HG02840 (cell line): ENCODE measurements around the gene ZNF169.
"Not testable (repeated sequence)": the region's sequence is repeated elsewhere in the genome, so short reads cannot be mapped to it uniquely, and the experiment has no call there.

ENCODE experiments used
- ATAC-seq: cut with Tn5 transposase; IDR thresholded peaks from one replicate; pipeline ENCODE4 v1.9.1; 2021; ENCODE audit warnings: mild to moderate bottlenecking, moderate library complexity, moderate number of reproducible peaks; ENCODE audit not compliant: unreplicated experiment, low FRiP score

Gene ZNF169

GRCh38 chr9:94259077-94259862 is at the start of gene ZNF169:
Gene ZNF169, plus strand, starts transcription at chr9:94259298. Its CDS starts 19,515 bp downstream, at chr9:94278813.
- ATAC-seq = peak; percentile 98

DNA sequence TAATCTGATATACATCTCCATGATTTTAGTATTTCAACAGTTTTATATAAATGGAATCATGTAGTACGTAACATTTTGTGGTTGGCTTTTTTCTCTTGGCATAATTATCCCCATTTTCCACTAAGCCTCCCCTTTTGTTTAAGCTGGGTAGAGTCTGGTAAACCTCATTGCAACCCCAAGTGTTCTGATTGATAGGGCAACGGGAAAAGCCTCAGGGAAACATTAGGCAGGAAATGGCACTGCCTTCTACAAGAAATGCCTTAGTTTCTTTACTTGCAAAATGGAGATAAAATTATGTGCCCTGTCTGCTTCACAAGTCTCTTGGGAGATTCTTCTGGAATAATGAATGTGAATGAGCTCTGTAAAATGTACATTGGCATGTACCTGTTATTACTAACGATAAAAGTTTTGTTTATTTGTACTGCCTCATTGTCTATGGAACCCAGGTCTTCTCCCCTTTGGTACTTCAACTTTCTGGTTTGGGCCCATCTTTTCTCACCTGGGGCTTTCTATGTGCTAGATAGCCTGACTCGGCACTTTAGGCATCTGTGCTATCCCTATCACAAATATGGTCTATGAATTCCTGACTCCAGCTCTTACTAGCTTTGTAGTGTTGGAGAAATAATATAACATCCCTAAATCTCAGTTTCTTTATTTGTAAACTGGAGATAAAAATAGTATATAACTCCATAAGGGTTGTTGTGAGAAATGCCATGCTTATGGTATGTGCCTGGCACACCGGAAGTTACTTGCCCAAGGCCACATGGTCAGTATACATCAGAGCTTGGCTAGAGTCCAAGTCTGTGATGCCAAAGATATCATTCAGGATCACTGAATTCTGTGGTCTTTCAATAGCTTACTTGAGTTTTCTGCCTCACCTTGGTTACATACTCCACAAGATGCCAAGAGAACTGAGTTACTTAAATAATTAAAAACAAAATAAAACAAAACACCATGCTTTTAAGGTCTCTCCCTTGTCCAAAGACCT is 48.2 kb upstream of the ZNF169 start:
- ATAC-seq = no peak

DNA sequence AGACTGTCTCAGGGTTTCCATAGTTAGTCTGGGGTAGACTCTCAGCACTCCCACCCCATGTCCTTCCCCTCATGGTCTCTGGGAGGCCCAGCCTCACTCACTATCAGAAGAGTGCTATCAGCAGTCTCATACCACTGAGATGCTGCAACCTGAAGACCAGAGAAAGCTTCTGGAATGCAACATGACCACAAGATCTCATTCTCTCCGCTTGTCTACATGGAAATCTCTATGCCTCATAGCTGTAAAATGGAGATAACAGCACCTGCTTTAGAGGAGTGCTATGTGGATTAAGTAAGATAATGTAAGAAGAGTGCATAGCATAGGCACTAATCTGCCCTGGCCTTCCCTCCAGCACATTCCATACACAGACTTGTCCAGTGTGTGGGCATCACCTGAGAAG is 47.0 kb upstream of the ZNF169 start:
- no peak for ATAC-seq

- ATAC-seq = no peak
Observed at GRCh38 chr9:94212531-94212930, 46.6 kb upstream of the ZNF169 start.

DNA sequence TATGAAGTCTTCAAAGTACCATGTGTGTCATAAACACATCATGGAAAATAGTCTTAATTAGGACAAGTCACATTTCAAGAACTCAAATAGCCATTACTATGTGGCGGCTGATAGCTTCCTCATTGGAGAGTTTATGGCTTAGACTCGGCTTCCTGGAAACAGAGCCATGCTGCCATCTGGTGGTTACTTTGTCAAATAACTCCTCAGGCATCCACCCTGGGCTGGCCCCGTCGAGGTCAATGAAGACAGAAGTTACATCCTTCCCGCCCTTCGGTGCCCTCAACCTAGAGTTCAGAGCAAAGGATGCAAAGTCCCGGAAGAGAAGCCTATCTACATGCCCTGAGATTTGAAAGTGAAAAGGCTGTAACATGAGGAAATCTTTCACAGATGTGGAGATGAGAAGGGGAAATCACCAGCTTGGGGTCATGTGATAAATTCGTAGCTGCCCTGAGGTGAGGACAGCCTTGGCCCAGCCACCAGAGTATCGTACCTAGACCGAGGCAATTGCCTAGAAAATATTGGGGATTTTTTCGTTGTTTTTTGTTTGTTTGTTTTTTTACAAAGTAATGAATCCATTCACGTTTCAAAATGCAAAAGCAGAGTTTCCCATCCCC is 45.5 kb upstream of the ZNF169 start:
- ATAC-seq = peak; percentile 70

DNA sequence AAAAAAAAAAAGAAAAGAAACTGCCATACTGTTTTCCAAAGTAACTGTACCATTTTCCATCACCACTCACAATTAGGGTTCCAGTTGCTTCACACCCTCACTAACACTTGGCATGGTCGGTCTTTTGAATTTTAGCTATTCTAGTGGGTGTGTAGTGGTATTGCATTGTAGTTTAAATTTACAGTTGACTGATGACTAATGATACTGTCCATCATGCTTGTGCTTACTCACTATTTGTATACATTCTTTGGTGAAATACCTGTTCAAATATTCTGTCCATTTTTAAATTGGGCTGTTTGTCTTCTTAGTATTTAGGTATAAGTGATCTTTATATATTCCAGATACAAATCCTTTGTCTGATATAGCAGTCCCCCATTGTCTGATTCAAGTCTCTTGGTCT is 36.2 kb upstream of the ZNF169 start:
- no peak for ATAC-seq

DNA sequence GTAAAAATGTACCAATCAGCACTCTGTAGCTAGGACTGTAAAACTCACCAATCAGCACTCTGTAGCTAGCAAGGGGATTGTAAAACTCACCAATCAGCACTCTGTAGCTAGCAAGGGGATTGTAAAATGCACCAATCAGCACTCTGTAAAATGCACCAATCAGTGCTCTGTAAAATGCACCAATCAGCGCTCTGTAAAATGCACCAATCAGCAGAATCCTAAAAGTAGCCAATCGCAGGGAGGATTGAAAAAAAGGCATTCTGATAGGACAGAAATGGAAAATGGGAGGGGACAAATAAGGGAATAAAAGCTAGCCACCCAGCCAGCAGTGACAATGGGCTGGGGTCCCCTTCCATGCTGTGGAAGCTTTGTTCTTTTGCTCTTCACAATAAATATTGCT is 33.7 kb upstream of the ZNF169 start:
- ATAC-seq = not testable (repeated sequence)

DNA sequence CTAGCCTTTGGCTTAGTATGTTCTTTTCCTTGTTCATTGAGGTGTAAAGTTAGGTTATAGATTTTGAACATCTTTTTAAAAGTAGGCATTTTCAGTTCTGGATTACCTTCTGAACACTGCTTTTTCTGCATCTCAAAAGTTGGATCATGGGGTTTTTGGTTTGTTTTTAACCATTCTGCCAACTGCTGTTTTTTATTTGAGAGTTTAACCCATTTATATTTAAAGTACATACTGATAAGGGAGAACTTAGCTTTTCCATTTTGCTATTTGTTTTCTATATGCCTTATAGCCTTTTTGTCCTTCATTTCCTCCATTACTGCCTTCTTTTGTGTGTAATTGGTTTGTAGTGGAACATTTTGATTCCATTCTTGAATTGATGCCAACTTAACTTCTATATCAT is 30.5 kb upstream of the ZNF169 start:
- no peak for ATAC-seq

DNA sequence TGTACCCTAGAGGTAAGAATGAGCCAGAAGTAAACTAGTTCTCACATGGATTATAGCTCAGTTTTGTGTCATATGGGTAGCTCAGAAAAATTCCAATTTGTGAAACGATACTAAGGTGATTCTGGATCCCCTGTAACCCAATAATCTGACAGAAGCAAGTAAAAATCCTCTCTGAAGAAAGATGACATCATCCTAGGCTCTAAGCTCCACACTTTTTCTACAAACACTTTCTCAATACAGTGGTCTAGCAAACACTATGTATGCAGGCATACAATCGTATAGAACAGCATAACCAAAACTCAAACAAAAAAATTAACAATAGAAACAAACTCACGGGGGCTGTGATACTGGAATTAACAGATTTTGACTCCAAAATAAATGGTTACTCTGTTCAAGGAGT is 26.7 kb upstream of the ZNF169 start:
- ATAC-seq = no peak

DNA sequence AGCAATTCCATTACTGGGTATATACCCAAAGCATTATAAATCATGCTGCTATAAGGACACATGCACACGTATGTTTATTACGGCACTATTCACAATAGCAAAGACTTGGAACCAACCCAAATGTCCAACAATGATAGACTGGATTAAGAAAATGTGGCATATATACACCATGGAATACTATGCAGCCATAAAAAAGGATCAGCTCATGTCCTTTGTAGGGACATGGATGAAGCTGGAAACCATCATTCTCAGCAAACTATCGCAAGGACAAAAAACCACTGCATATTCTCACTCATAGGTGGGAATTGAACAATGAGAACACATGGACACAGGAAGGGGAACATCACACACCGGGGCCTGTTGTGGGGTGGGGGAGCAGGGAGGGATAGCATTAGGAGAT is 18.0 kb upstream of the ZNF169 start:
- not testable (repeated sequence) for ATAC-seq

DNA sequence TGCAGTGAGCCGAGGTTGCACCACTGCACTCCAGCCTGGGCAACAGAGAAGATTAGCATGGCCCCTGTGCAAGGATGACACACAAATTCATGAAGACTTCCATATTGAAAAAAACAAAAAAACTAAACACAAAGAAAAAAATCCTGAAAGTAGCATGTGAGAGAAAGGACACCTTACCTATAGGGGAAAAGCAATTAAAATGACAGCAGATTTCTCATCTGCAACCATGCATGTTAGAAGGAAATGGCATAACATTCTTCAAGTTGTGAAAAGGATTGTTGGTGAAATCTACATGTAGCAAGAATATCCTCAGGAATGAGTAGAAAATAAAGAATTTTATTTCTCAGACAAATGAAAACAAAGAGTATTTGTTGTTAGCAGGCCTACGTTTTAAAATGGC is 13.4 kb upstream of the ZNF169 start:
- ATAC-seq = no peak

GRCh38 chr9:94250456-94250855 is 8.6 kb upstream of the ZNF169 start:
- no peak for ATAC-seq

DNA sequence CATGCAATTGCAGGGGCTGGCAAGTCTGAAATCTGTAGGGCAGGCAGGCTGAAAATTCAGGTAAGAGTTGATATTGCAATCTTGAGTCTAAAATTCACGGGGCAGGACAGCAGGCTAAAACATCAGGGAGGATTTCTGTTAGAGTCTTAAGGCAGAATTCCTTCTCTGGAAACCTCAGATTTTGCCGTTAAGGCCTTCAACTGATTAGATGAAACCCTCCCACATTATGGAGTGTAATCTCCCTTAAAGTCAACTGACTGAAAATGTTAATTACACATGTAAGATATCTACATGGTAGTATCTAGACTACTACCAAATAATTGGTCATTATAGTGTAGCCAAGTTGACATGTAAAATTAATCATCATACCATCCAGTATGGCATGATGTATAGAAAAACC is 3.1 kb upstream of the ZNF169 start:
- no peak for ATAC-seq

- ATAC-seq = not testable (repeated sequence)
Observed at GRCh38 chr9:94265626-94266402, 6.7 kb downstream of the ZNF169 start.

GRCh38 chr9:94269264-94269663 is 10.2 kb downstream of the ZNF169 start:
- ATAC-seq = no peak

- no peak for ATAC-seq
Observed at GRCh38 chr9:94270009-94270408, 10.9 kb downstream of the ZNF169 start.

- not testable (repeated sequence) for ATAC-seq
Observed at GRCh38 chr9:94277029-94277428, 17.9 kb downstream of the ZNF169 start.

GRCh38 chr9:94277885-94278536 is 18.9 kb downstream of the ZNF169 start:
- no peak for ATAC-seq

DNA sequence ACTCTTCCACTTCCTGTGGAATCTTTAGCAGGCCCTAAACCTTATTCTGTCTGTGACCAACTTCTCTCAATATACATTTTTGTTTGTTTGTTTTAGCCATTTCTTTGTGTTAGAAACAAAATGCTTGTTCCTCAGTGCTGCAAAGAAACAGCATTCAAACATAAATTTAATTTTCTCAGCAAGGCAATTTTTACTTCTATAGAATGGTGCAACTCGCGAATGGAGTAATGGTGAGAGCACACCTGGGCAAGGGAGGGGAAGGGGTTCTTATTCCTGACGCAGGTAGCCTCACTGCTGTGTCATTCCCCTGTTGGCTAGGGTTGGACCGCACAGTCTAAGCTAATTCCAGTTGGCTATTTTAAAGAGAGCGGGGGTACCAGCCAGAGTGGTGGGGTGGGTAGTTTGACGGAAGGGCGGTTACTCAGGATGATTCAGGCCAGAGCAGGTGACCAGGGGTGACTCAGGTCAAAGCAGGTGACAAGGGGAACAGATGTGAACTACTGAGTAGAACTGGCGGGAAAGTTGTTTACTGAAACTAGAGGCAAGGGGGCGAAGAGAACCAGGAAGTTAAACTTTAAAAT is 21.4 kb downstream of the ZNF169 start:
- no peak for ATAC-seq
